GM12878 (cell line): ENCODE measurements around the gene UXT. TPM values are rescaled to one million over a fixed set of nuclear protein-coding genes. Genes with fewer than 3 reads are reported as not detected.
A peak's percentile ranks its signal among the peaks of the same experiment; 100 is the strongest.

Experiments used
- ATAC-seq: fragments of 200-7000 bp; cut with Tn5 transposase; 3 replicates; pipeline ENCODE4 v1.9.1; 2020; ENCODE audit warnings: mild to moderate bottlenecking, moderate library complexity
- BruUV-seq: library from RNA; stranded (reverse); fragments of 400-500 nt; replicated peaks from 2 replicates; lab custom pipeline; 2021; lab: Mats Ljungman, UMichigan
- CTCF ChIA-PET: fragments of 300-600 bp; sonication (Branson Sonifier 250); formaldehyde crosslinking; extraction: SDS; loops from one replicate; lab custom pipeline; 2021; ENCODE audit warnings: inconsistent platforms; lab: Yijun Ruan, JAX
- POLR2A ChIA-PET: fragments of 350-600 bp; formaldehyde crosslinking; extraction: SDS; loops from one replicate; lab custom pipeline; 2021; ENCODE audit warnings: inconsistent platforms; lab: Charles Lee
- RAD21 ChIA-PET: fragments of 300-600 bp; sonication (Branson Sonifier 250); formaldehyde crosslinking; loops from one replicate; lab custom pipeline; 2023; ENCODE audit warnings: antibody characterized with exemption; ENCODE audit not compliant: unreplicated experiment; lab: Charles Lee
- SMC1A ChIA-PET: fragments of 300-600 bp; sonication (Branson Sonifier 250); formaldehyde crosslinking; loops from one replicate; lab custom pipeline; 2023; ENCODE audit not compliant: unreplicated experiment, uncharacterized antibody; lab: Charles Lee
- DNase-seq: peaks from one replicate; pipeline ENCODE4 v3.0.0-alpha.2; 2011; ENCODE audit warnings: low read depth, low spot score
- FAIRE-seq: peaks from 3 replicates; lab custom pipeline; 2011; peaks lifted over from hg19 to GRCh38; lab: Jason Lieb, UNC
- H2AFZ ChIP-seq: 2 replicates; pipeline ENCODE4 v1.6.0; 2011; ENCODE audit warnings: low read depth, low read length, control low read depth; ENCODE audit not compliant: control insufficient read depth
- H3K27ac ChIP-seq: 2 replicates; pipeline ENCODE4 v1.5.1; 2011; ENCODE audit warnings: control low read depth; ENCODE audit not compliant: control insufficient read depth, insufficient read depth
- H3K27me3 ChIP-seq, 2 experiments: replicated peaks in 1 of 2; 2 replicates each; pipeline versions ENCODE4 v1.6.0 to v1.6.1; 2011; ENCODE audit warnings: low read length in 1 of 2; ENCODE audit not compliant: control insufficient read depth in 2 of 2, insufficient read depth in 2 of 2
- H3K36me3 ChIP-seq, 2 experiments: 2 replicates each; pipeline ENCODE4 v1.5.1; 2011; ENCODE audit warnings: low read length in 1 of 2; ENCODE audit not compliant: control insufficient read depth in 2 of 2, insufficient read depth in 2 of 2
- H3K4me1 ChIP-seq: 2 replicates; pipeline ENCODE4 v1.6.1; 2011; ENCODE audit warnings: mild to moderate bottlenecking, low read length, moderate library complexity, mixed read lengths; ENCODE audit not compliant: control insufficient read depth, insufficient read depth
- H3K4me2 ChIP-seq: 2 replicates; pipeline ENCODE4 v1.6.0; 2011; ENCODE audit warnings: control low read depth; ENCODE audit not compliant: control insufficient read depth, insufficient read depth
- H3K4me3 ChIP-seq: fragments of 200-600 bp; sonication (generic); 2 replicates; pipeline ENCODE4 v1.5.1; 2016
- H3K79me2 ChIP-seq: 2 replicates; pipeline ENCODE4 v1.6.0; 2011; ENCODE audit warnings: low read length; ENCODE audit not compliant: control insufficient read depth, insufficient read depth
- H3K9ac ChIP-seq: 2 replicates; pipeline ENCODE4 v1.8.0; 2011; ENCODE audit warnings: low read length, control low read depth, mixed read lengths; ENCODE audit not compliant: control insufficient read depth, insufficient read depth
- H3K9me3 ChIP-seq: replicated peaks from 3 replicates; pipeline ENCODE4 v1.5.1; 2011; ENCODE audit warnings: mild to moderate bottlenecking, low read length; ENCODE audit not compliant: control insufficient read depth, insufficient read depth
- H4K20me1 ChIP-seq: 2 replicates; pipeline ENCODE4 v1.6.0; 2011; ENCODE audit not compliant: control insufficient read depth, insufficient read depth
- DPF2 ChIP-seq: fragments of 450-650 bp; IDR thresholded peaks from 2 replicates; pipeline ENCODE4 v1.6.1; 2017; ENCODE audit warnings: mild to moderate bottlenecking
- FOXK2 ChIP-seq: fragments of 450-650 bp; IDR thresholded peaks from 2 replicates; pipeline ENCODE4 v1.6.1; 2017; ENCODE audit warnings: mild to moderate bottlenecking, moderate library complexity
- GABPA ChIP-seq: IDR thresholded peaks from 2 replicates; pipeline ENCODE4 v1.6.1; 2014; ENCODE audit warnings: antibody characterized with exemption, low read depth, mild to moderate bottlenecking, inconsistent platforms
- HDGF ChIP-seq: fragments of 450-650 bp; IDR thresholded peaks from 2 replicates; pipeline ENCODE4 v1.6.1; 2016; ENCODE audit warnings: antibody characterized with exemption
- IKZF1 ChIP-seq: fragments of 450-650 bp; conservative IDR thresholded peaks from 2 replicates; pipeline ENCODE4 v1.6.1; 2017; ENCODE audit warnings: antibody characterized with exemption, mild to moderate bottlenecking
- IRF4 ChIP-seq: IDR thresholded peaks from 2 replicates; pipeline ENCODE4 v1.6.1; 2011; ENCODE audit warnings: low read depth, low read length
- KAT2A ChIP-seq: conservative IDR thresholded peaks from 2 replicates; pipeline ENCODE4 v1.6.1; 2011; ENCODE audit warnings: low read depth, low read length; ENCODE audit not compliant: control insufficient read depth
- PBX3 ChIP-seq: IDR thresholded peaks from 2 replicates; pipeline ENCODE4 v1.6.1; 2011; ENCODE audit warnings: mild to moderate bottlenecking, low read depth, low read length, moderate library complexity; ENCODE audit not compliant: insufficient replicate concordance
- POLR2AphosphoS5 ChIP-seq: IDR thresholded peaks from 2 replicates; pipeline ENCODE4 v1.6.1; 2011; ENCODE audit warnings: mild to moderate bottlenecking, low read length, inconsistent platforms
- RELA ChIP-seq: fragments of 450-650 bp; IDR thresholded peaks from 2 replicates; pipeline ENCODE4 v1.8.0; 2014; ENCODE audit warnings: borderline replicate concordance; ENCODE audit not compliant: partially characterized antibody
- SMC3 ChIP-seq: IDR thresholded peaks from 2 replicates; pipeline ENCODE4 v1.6.1; 2011; ENCODE audit warnings: low read length, improper control_type of control experiment, borderline replicate concordance
- SP1 ChIP-seq: IDR thresholded peaks from one replicate; pipeline ENCODE4 v1.6.1; 2011; ENCODE audit warnings: low read depth, low read length
- SREBF2 ChIP-seq: IDR thresholded peaks from 2 replicates; pipeline ENCODE4 v1.6.1; 2012; ENCODE audit warnings: mild to moderate bottlenecking, low read length
- YY1 ChIP-seq: IDR thresholded peaks from 2 replicates; pipeline ENCODE4 v1.6.1; 2011; ENCODE audit warnings: low read depth, mild to moderate bottlenecking, low read length
- ZNF622 ChIP-seq: fragments of 450-650 bp; IDR thresholded peaks from 2 replicates; pipeline ENCODE4 v1.6.1; 2017; ENCODE audit warnings: mild to moderate bottlenecking, inconsistent platforms
- WGBS: methylation state at CpG from one replicate; pipeline ENCODE4 v1.1.6; 2016; ENCODE audit warnings: low lambda C conversion rate; ENCODE audit not compliant: insufficient replicate concordance, insufficient coverage; ENCODE audit errors: missing lambda C conversion rate; 5-methylcytosine and 5-hydroxymethylcytosine counted together
- in situ Hi-C: fragments of 300-500 bp; cut with MboI; formaldehyde crosslinking; loops from 9 replicates; pipeline ENCODE4 v1.14.3; 2018; ENCODE audit warnings: mixed read lengths
- intact Hi-C: fragments of 100-400 bp; cut with micrococcal nuclease; formaldehyde crosslinking; loops from one replicate; pipeline ENCODE4 v1.14.2; 2022; ENCODE audit not compliant: unreplicated experiment
- polyA plus RNA-seq, 11 experiments: library from polyadenylated mRNA; depleted of rRNA in 4 of 11; unstranded in 6 of 11; stranded (reverse) in 5 of 11; fragments of >200 nt; fragmentation: Nextera tagmentation in 4 of 11; fragmentation: Illumina TruSeq in 1 of 11; extraction: Ambion mirVana in 4 of 11; extraction: Trizol in 1 of 11; gene quantifications; 1 replicate in 1 of 11; 2 replicates in 10 of 11; pipeline versions ENCODE4 v1.2.1 to v1.2.3, GENCODE V29; 2011 to 2016; ENCODE audit warnings: inconsistent platforms in 2 of 11, missing spikeins in 2 of 11, low read depth in 1 of 11
- total RNA-seq, 4 experiments: library from RNA; depleted of rRNA in 3 of 4; stranded (reverse); fragments of >200 nt in 3 of 4; fragmentation: Illumina TruSeq in 1 of 4; extraction: Trizol in 1 of 4; gene quantifications; 2 replicates each; pipeline versions ENCODE4 v1.2.1 to v1.2.3, GENCODE V29; 2013 to 2021
- TF ChIP-seq, protein P1 (sequence below): fragments of 450-650 bp; formaldehyde crosslinking; IDR thresholded peaks from 2 replicates; pipeline ENCODE4 v1.5.0; 2022; ENCODE audit warnings: mild to moderate bottlenecking, missing genetic modification characterization
- TF ChIP-seq, protein P2 (sequence below): fragments of 450-650 bp; formaldehyde crosslinking; IDR thresholded peaks from 2 replicates; pipeline ENCODE4 v1.4.0; 2022; ENCODE audit warnings: mild to moderate bottlenecking, moderate library complexity

UXT gene
- total and polyA plus RNA-seq, 10 of the 15 experiments (the other 5 are each of a cell fraction or from before 2014, with no cell fraction given): 105 to 245 (median 206) TPM

DNA sequence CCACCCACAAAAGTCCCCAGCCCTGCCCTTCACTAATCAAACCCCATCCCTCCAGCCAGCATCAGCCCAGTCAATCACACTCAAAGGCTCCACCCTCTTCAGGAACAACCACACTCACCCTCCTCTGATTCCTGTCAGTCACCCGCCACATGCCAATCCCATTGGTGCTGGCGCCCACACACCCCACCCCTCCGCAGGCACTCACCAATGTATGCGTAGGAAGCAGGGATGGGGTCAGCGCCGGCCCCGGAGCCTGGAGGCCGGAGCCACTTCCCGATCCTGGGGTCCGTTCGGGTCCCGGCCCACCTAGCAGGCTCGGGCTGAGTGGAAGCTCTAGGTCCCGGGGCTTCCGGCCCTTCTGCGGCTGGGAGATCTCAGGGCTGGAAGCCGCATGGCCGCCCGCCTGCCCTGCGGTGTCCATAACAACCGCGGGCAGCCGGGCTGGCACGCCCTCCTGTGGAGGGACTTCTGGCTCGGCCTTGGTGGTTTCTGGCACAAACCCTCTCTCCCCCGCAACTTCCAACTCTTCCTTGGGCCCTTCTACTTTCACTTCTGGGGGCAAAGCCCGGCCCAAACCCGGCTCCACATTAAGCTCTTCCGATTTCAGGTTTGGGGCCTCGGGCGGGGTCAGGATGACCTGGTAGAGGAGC lies 21.3 kb downstream of the UXT start:
- RAD21 ChIA-PET: interaction anchor here (1.1 to 1.3 kb wide), 3 partner anchors 9 to 56 kb away, joined by 3 to 5 read pairs (median 5); no protein-coding TSS in a partner anchor
- Histone ChIP-seq H3K4me1 (peaks cover 20% of the 10 kb centered on the region), H3K79me2 (no peaks in the 10 kb centered on the region), H3K9ac (no peak overlapping the region), H2AFZ (no peak overlapping the region), H3K36me3 (peaks cover 0 to 9% of the 10 kb centered on the region in 2 experiments; a peak in 3 of 4 replicates), H3K4me3 (0 out of 2 replicates have a peak overlapping the region, but pooled peaks have one; percentile 41), H3K4me2 (peak overlapping the region; percentile 30), H3K27me3 (no peaks in the 10 kb centered on the region), H3K9me3 (peaks cover 2% of the 10 kb centered on the region; the same call in 1 of the 3 replicates), H4K20me1 (no peaks in the 10 kb centered on the region), H3K27ac (peak overlapping the region; percentile 34; the same call in 1 of the 2 replicates)
- FAIRE-seq (no peak), ATAC-seq (peak; percentile 94), DNase-seq (no peak)
- 71% methylated on average over 31 of the region's 31 CpGs for WGBS
- intact Hi-C loops: loop anchor here (10.0 kb wide), 1 partner anchor 153 kb away; the partner anchor contains the start of gene ZNF41
- POLR2A ChIA-PET: interaction anchor here (2.4 kb wide), 1 partner anchor 11 kb away, joined by 9 read pairs; no protein-coding TSS in a partner anchor
- CTCF ChIA-PET: interaction anchor here (2.3 kb wide), 1 partner anchor 9 kb away, joined by 9 read pairs; no protein-coding TSS in a partner anchor
- in situ Hi-C loops: no loop called here
- SMC1A ChIA-PET: interaction anchor here (0.8 to 2.3 kb wide), 3 partner anchors 9 to 11 kb away, joined by 3 to 7 read pairs (median 5); no protein-coding TSS in a partner anchor
- BruUV-seq: no TSS peak
- TF ChIP-seq, protein P1, sequence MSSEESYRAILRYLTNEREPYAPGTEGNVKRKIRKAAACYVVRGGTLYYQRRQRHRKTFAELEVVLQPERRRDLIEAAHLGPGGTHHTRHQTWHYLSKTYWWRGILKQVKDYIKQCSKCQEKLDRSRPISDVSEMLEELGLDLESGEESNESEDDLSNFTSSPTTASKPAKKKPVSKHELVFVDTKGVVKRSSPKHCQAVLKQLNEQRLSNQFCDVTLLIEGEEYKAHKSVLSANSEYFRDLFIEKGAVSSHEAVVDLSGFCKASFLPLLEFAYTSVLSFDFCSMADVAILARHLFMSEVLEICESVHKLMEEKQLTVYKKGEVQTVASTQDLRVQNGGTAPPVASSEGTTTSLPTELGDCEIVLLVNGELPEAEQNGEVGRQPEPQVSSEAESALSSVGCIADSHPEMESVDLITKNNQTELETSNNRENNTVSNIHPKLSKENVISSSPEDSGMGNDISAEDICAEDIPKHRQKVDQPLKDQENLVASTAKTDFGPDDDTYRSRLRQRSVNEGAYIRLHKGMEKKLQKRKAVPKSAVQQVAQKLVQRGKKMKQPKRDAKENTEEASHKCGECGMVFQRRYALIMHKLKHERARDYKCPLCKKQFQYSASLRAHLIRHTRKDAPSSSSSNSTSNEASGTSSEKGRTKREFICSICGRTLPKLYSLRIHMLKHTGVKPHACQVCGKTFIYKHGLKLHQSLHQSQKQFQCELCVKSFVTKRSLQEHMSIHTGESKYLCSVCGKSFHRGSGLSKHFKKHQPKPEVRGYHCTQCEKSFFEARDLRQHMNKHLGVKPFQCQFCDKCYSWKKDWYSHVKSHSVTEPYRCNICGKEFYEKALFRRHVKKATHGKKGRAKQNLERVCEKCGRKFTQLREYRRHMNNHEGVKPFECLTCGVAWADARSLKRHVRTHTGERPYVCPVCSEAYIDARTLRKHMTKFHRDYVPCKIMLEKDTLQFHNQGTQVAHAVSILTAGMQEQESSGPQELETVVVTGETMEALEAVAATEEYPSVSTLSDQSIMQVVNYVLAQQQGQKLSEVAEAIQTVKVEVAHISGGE: no peak
- TF ChIP-seq, protein P2, sequence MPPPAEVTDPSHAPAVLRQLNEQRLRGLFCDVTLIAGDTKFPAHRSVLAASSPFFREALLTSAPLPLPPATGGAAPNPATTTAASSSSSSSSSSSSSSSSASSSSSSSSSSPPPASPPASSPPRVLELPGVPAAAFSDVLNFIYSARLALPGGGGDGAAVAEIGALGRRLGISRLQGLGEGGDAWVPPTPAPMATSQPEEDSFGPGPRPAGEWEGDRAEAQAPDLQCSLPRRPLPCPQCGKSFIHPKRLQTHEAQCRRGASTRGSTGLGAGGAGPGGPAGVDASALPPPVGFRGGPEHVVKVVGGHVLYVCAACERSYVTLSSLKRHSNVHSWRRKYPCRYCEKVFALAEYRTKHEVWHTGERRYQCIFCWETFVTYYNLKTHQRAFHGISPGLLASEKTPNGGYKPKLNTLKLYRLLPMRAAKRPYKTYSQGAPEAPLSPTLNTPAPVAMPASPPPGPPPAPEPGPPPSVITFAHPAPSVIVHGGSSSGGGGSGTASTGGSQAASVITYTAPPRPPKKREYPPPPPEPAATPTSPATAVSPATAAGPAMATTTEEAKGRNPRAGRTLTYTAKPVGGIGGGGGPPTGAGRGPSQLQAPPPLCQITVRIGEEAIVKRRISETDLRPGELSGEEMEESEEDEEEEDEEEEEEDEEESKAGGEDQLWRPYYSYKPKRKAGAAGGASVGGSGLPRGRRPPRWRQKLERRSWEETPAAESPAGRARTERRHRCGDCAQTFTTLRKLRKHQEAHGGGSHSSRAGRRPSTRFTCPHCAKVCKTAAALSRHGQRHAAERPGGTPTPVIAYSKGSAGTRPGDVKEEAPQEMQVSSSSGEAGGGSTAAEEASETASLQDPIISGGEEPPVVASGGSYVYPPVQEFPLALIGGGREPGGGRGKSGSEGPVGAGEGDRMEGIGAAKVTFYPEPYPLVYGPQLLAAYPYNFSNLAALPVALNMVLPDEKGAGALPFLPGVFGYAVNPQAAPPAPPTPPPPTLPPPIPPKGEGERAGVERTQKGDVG (CRISPR knock-in tag): no peak
- TF ChIP-seq HDGF (peak; percentile 50; the same call in 1 of the 2 replicates), RELA (no peak), IKZF1 (peak; percentile 28; the same call in 1 of the 2 replicates), SREBF2 (no peak), SP1 (peak; percentile 56), POLR2AphosphoS5 (no peak), FOXK2 (no peak), IRF4 (no peak), YY1 (0 out of 2 replicates have a peak, but pooled peaks have one; percentile 17), KAT2A (no peak), ZNF622 (no peak), PBX3 (peak; percentile 93), SMC3 (0 out of 2 replicates have a peak, but pooled peaks have one; percentile 11), DPF2 (peak; percentile 44), GABPA (no peak)
